ENCODE results near the gene CCDC7. TPM values are rescaled to one million over a fixed set of nuclear protein-coding genes. Genes with fewer than 3 reads are reported as not detected.
"Not testable (repeated sequence)": the region's sequence is repeated elsewhere in the genome, so short reads cannot be mapped to it uniquely, and the experiment has no call there.

The CCDC7 gene
- polyA plus RNA-seq, 2 donors: 0.46 to 0.96 TPM

- Histone ChIP-seq H3K27me3 (ENCODE audit: control insufficient read depth in 1 of 2, insufficient read depth in 2 of 2, low read length in 2 of 2) (no peaks in the 10 kb centered on the region), H3K27ac (ENCODE audit: low read depth in 2 of 2, low read length in 1 of 2) (no peak overlapping the region), H3K4me1 (ENCODE audit: control insufficient read depth in 2 of 2, insufficient read depth in 2 of 2, low read length in 1 of 2) (no peaks in the 10 kb centered on the region), H3K4me3 (ENCODE audit: low read depth in 1 of 2, low read length in 2 of 2) (no peak overlapping the region), H3K9me3 (ENCODE audit: control insufficient read depth in 2 of 2, insufficient read depth in 1 of 2, low read depth in 1 of 2, low read length in 1 of 2) (peaks cover 0 to 3% of the 10 kb centered on the region in 2 donors), H3K36me3 (ENCODE audit: control insufficient read depth in 2 of 2, insufficient read depth in 2 of 2, low read length in 1 of 2) (peaks cover 0 to 4% of the 10 kb centered on the region in 2 donors)
- WGBS, 2 donors: 79 to 92% methylated on average over 3 of the region's 3 CpGs
These were observed 92.3 kb downstream of the CCDC7 start for GRCh38 chr10:32538256-32538655.

GRCh38 chr10:32540691-32541470 lies 94.9 kb downstream of the CCDC7 start:
- no peaks in the 10 kb centered on the region for H3K9me3 ChIP-seq (ENCODE audit: control insufficient read depth in 2 of 2, insufficient read depth in 1 of 2, low read depth in 1 of 2, low read length in 1 of 2)
- no peaks in the 10 kb centered on the region for H3K4me1 ChIP-seq (ENCODE audit: control insufficient read depth in 2 of 2, insufficient read depth in 2 of 2, low read length in 1 of 2)
- WGBS, 2 donors: 88 to 93% methylated on average over 6 of the region's 6 CpGs
- peaks cover 0 to 4% of the 10 kb centered on the region in 2 donors for H3K36me3 ChIP-seq (ENCODE audit: control insufficient read depth in 2 of 2, insufficient read depth in 2 of 2, low read length in 1 of 2)
- no peak overlapping the region for H3K27ac ChIP-seq (ENCODE audit: low read depth in 2 of 2, low read length in 1 of 2)
- no peak overlapping the region for H3K4me3 ChIP-seq (ENCODE audit: low read depth in 1 of 2, low read length in 2 of 2)
- no peaks in the 10 kb centered on the region for H3K27me3 ChIP-seq (ENCODE audit: control insufficient read depth in 1 of 2, insufficient read depth in 2 of 2, low read length in 2 of 2)

GRCh38 chr10:32548208-32548607 lies 102.3 kb downstream of the CCDC7 start:
- H3K9me3 ChIP-seq (ENCODE audit: control insufficient read depth in 2 of 2, insufficient read depth in 1 of 2, low read depth in 1 of 2, low read length in 1 of 2): peaks cover 0 to 3% of the 10 kb centered on the region in 2 donors
- H3K4me1 ChIP-seq (ENCODE audit: control insufficient read depth in 2 of 2, insufficient read depth in 2 of 2, low read length in 1 of 2): no peaks in the 10 kb centered on the region
- H3K27me3 ChIP-seq (ENCODE audit: control insufficient read depth in 1 of 2, insufficient read depth in 2 of 2, low read length in 2 of 2): no peaks in the 10 kb centered on the region
- 93 to 94% methylated on average over 7 of the region's 7 CpGs for WGBS, 2 donors
- no peaks in the 10 kb centered on the region for H3K36me3 ChIP-seq (ENCODE audit: control insufficient read depth in 2 of 2, insufficient read depth in 2 of 2, low read length in 1 of 2)
- no peak overlapping the region for H3K4me3 ChIP-seq (ENCODE audit: low read depth in 1 of 2, low read length in 2 of 2)
- no peak overlapping the region for H3K27ac ChIP-seq (ENCODE audit: low read depth in 2 of 2, low read length in 1 of 2)

GRCh38 chr10:32556783-32557395 lies 110.9 kb downstream of the CCDC7 start:
- no peak overlapping the region for H3K4me3 ChIP-seq (ENCODE audit: low read depth in 1 of 2, low read length in 2 of 2)
- H3K36me3 ChIP-seq (ENCODE audit: control insufficient read depth in 2 of 2, insufficient read depth in 2 of 2, low read length in 1 of 2): no peaks in the 10 kb centered on the region
- no peaks in the 10 kb centered on the region for H3K27me3 ChIP-seq (ENCODE audit: control insufficient read depth in 1 of 2, insufficient read depth in 2 of 2, low read length in 2 of 2)
- no peak overlapping the region for H3K27ac ChIP-seq (ENCODE audit: low read depth in 2 of 2, low read length in 1 of 2)
- 84 to 87% methylated on average over 3 of the region's 3 CpGs for WGBS, 2 donors
- no peaks in the 10 kb centered on the region for H3K9me3 ChIP-seq (ENCODE audit: control insufficient read depth in 2 of 2, insufficient read depth in 1 of 2, low read depth in 1 of 2, low read length in 1 of 2)
- no peaks in the 10 kb centered on the region for H3K4me1 ChIP-seq (ENCODE audit: control insufficient read depth in 2 of 2, insufficient read depth in 2 of 2, low read length in 1 of 2)

- H3K4me1 ChIP-seq (ENCODE audit: control insufficient read depth in 2 of 2, insufficient read depth in 2 of 2, low read length in 1 of 2); H3K27me3 ChIP-seq (ENCODE audit: control insufficient read depth in 1 of 2, insufficient read depth in 2 of 2, low read length in 2 of 2); H3K4me3 ChIP-seq (ENCODE audit: low read depth in 1 of 2, low read length in 2 of 2); H3K36me3 ChIP-seq (ENCODE audit: control insufficient read depth in 2 of 2, insufficient read depth in 2 of 2, low read length in 1 of 2); H3K27ac ChIP-seq (ENCODE audit: low read depth in 2 of 2, low read length in 1 of 2); H3K9me3 ChIP-seq (ENCODE audit: control insufficient read depth in 2 of 2, insufficient read depth in 1 of 2, low read depth in 1 of 2, low read length in 1 of 2): not testable (repeated sequence)
These were observed 116.8 kb downstream of the CCDC7 start for GRCh38 chr10:32562695-32563094.

- no peaks in the 10 kb centered on the region for H3K9me3 ChIP-seq (ENCODE audit: control insufficient read depth in 2 of 2, insufficient read depth in 1 of 2, low read depth in 1 of 2, low read length in 1 of 2)
- H3K27me3 ChIP-seq (ENCODE audit: control insufficient read depth in 1 of 2, insufficient read depth in 2 of 2, low read length in 2 of 2): no peaks in the 10 kb centered on the region
- H3K4me1 ChIP-seq (ENCODE audit: control insufficient read depth in 2 of 2, insufficient read depth in 2 of 2, low read length in 1 of 2): no peaks in the 10 kb centered on the region
- H3K27ac ChIP-seq (ENCODE audit: low read depth in 2 of 2, low read length in 1 of 2): no peak overlapping the region
- H3K4me3 ChIP-seq (ENCODE audit: low read depth in 1 of 2, low read length in 2 of 2): no peak overlapping the region
- H3K36me3 ChIP-seq (ENCODE audit: control insufficient read depth in 2 of 2, insufficient read depth in 2 of 2, low read length in 1 of 2): no peaks in the 10 kb centered on the region
These were observed 131.5 kb downstream of the CCDC7 start for GRCh38 chr10:32577448-32577847.

GRCh38 chr10:32582946-32583345 lies 137.0 kb downstream of the CCDC7 start:
- H3K27ac ChIP-seq (ENCODE audit: low read depth in 2 of 2, low read length in 1 of 2): no peak overlapping the region
- H3K27me3 ChIP-seq (ENCODE audit: control insufficient read depth in 1 of 2, insufficient read depth in 2 of 2, low read length in 2 of 2): no peaks in the 10 kb centered on the region
- no peak overlapping the region for H3K4me3 ChIP-seq (ENCODE audit: low read depth in 1 of 2, low read length in 2 of 2)
- H3K36me3 ChIP-seq (ENCODE audit: control insufficient read depth in 2 of 2, insufficient read depth in 2 of 2, low read length in 1 of 2): no peaks in the 10 kb centered on the region
- WGBS, 2 donors: 65 to 71% methylated on average over 2 of the region's 2 CpGs
- H3K9me3 ChIP-seq (ENCODE audit: control insufficient read depth in 2 of 2, insufficient read depth in 1 of 2, low read depth in 1 of 2, low read length in 1 of 2): no peaks in the 10 kb centered on the region
- H3K4me1 ChIP-seq (ENCODE audit: control insufficient read depth in 2 of 2, insufficient read depth in 2 of 2, low read length in 1 of 2): no peaks in the 10 kb centered on the region

GRCh38 chr10:32598022-32598421 lies 152.1 kb downstream of the CCDC7 start:
- not testable (repeated sequence) for H3K4me1 ChIP-seq (ENCODE audit: control insufficient read depth in 2 of 2, insufficient read depth in 2 of 2, low read length in 1 of 2); H3K9me3 ChIP-seq (ENCODE audit: control insufficient read depth in 2 of 2, insufficient read depth in 1 of 2, low read depth in 1 of 2, low read length in 1 of 2); H3K4me3 ChIP-seq (ENCODE audit: low read depth in 1 of 2, low read length in 2 of 2); H3K27ac ChIP-seq (ENCODE audit: low read depth in 2 of 2, low read length in 1 of 2); H3K36me3 ChIP-seq (ENCODE audit: control insufficient read depth in 2 of 2, insufficient read depth in 2 of 2, low read length in 1 of 2); H3K27me3 ChIP-seq (ENCODE audit: control insufficient read depth in 1 of 2, insufficient read depth in 2 of 2, low read length in 2 of 2)
- WGBS, 2 donors: 71 to 90% methylated on average over 5 of the region's 5 CpGs

- 69 to 76% methylated on average over 2 of the region's 2 CpGs for WGBS, 2 donors
- Histone ChIP-seq H3K4me1 (ENCODE audit: control insufficient read depth in 2 of 2, insufficient read depth in 2 of 2, low read length in 1 of 2) (no peaks in the 10 kb centered on the region), H3K27ac (ENCODE audit: low read depth in 2 of 2, low read length in 1 of 2) (no peak overlapping the region), H3K4me3 (ENCODE audit: low read depth in 1 of 2, low read length in 2 of 2) (no peak overlapping the region), H3K9me3 (ENCODE audit: control insufficient read depth in 2 of 2, insufficient read depth in 1 of 2, low read depth in 1 of 2, low read length in 1 of 2) (peaks cover 0 to 2% of the 10 kb centered on the region in 2 donors), H3K36me3 (ENCODE audit: control insufficient read depth in 2 of 2, insufficient read depth in 2 of 2, low read length in 1 of 2) (no peaks in the 10 kb centered on the region), H3K27me3 (ENCODE audit: control insufficient read depth in 1 of 2, insufficient read depth in 2 of 2, low read length in 2 of 2) (no peaks in the 10 kb centered on the region)
These were observed 154.4 kb downstream of the CCDC7 start for GRCh38 chr10:32600317-32600716.

- not testable (repeated sequence) for H3K4me1 ChIP-seq (ENCODE audit: control insufficient read depth in 2 of 2, insufficient read depth in 2 of 2, low read length in 1 of 2); H3K27ac ChIP-seq (ENCODE audit: low read depth in 2 of 2, low read length in 1 of 2); H3K9me3 ChIP-seq (ENCODE audit: control insufficient read depth in 2 of 2, insufficient read depth in 1 of 2, low read depth in 1 of 2, low read length in 1 of 2); H3K36me3 ChIP-seq (ENCODE audit: control insufficient read depth in 2 of 2, insufficient read depth in 2 of 2, low read length in 1 of 2); H3K27me3 ChIP-seq (ENCODE audit: control insufficient read depth in 1 of 2, insufficient read depth in 2 of 2, low read length in 2 of 2); H3K4me3 ChIP-seq (ENCODE audit: low read depth in 1 of 2, low read length in 2 of 2)
- 71 to 76% methylated on average over 3 of the region's 3 CpGs for WGBS, 2 donors
These were observed 155.6 kb downstream of the CCDC7 start for GRCh38 chr10:32601562-32601961.
